Transverse colon (tissue), 4 donors: ENCODE results near the gene LONP2. TPM values are rescaled to one million over a fixed set of nuclear protein-coding genes. Genes with fewer than 3 reads are reported as not detected.

Experiments used
- DNase-seq: peaks from one replicate; pipeline ENCODE4 v3.0.0-alpha.2; 2019
- H3K27ac ChIP-seq, 4 donors: fragments of 200-600 bp; sonication (generic); 2 replicates each; pipeline ENCODE4 v1.5.1; 2016 to 2018; ENCODE audit warnings: inconsistent platforms in 4 of 4
- H3K27me3 ChIP-seq: fragments of 200-600 bp; sonication (generic); 2 replicates; pipeline ENCODE4 v1.5.1; 2017; ENCODE audit warnings: inconsistent platforms
- H3K36me3 ChIP-seq, 4 donors: fragments of 200-600 bp; sonication (generic); 2 replicates each; pipeline ENCODE4 v1.5.1; 2017 to 2019; ENCODE audit warnings: inconsistent platforms in 4 of 4
- H3K4me1 ChIP-seq, 4 donors: fragments of 200-600 bp; sonication (generic); 2 replicates each; pipeline ENCODE4 v1.5.1; 2017 to 2020; ENCODE audit warnings: inconsistent platforms in 4 of 4
- H3K4me3 ChIP-seq, 4 donors: fragments of 200-600 bp; sonication (generic); 1 replicate in 1 of 4; 2 replicates in 3 of 4; pipeline versions ENCODE4 v1.5.1 to v1.6.1; 2017 to 2019; ENCODE audit warnings: inconsistent platforms in 4 of 4
- H3K9me3 ChIP-seq, 2 donors: fragments of 200-600 bp; sonication (generic); 2 replicates each; pipeline ENCODE4 v1.5.1; 2017 to 2019; ENCODE audit warnings: inconsistent platforms in 2 of 2
- EP300 ChIP-seq: sonication (generic); formaldehyde crosslinking; IDR thresholded peaks from one replicate; pipeline ENCODE4 v1.6.1; 2017; ENCODE audit warnings: antibody characterized with exemption, low read depth
- POLR2A ChIP-seq: fragments of 450-650 bp; IDR thresholded peaks from one replicate; pipeline ENCODE4 v1.6.1; 2016; ENCODE audit warnings: antibody characterized with exemption, mild to moderate bottlenecking, moderate library complexity
- POLR2AphosphoS5 ChIP-seq, 3 donors: sonication (generic); formaldehyde crosslinking; IDR thresholded peaks; one replicate each; pipeline ENCODE4 v1.6.1; 2016; ENCODE audit warnings: antibody characterized with exemption in 3 of 3
- WGBS, 2 donors: methylation state at CpG; one replicate each; pipeline ENCODE4 v1.1.5; 2018; ENCODE audit warnings: low coverage in 1 of 2; 5-methylcytosine and 5-hydroxymethylcytosine counted together
- in situ Hi-C, 4 donors: fragments of 200-750 bp; cut with MboI; loops; one replicate each; pipeline versions ENCODE4 v1.15.0 to v1.15.1; 2017; ENCODE audit warnings: low sequenced_read_pairs in 3 of 4, low pct_ligation_motif_present in 1 of 4, low pct_unique_long_range_greater_than_20kb in 1 of 4
- intact Hi-C: fragments of 100-400 bp; cut with DNase I; formaldehyde crosslinking; loops from one replicate; pipeline ENCODE4 v1.15.1; 2023; ENCODE audit warnings: low total_unique reads
- total RNA-seq, 4 donors: library from RNA; depleted of rRNA; stranded (reverse); fragments of >200 nt; gene quantifications; one replicate each; pipeline ENCODE4 v1.1.0, GENCODE V29; 2016
- TF ChIP-seq, protein P1 (sequence below), 5 experiments: fragments of 200-600 bp in 3 of 5; fragments of 450-650 bp in 2 of 5; sonication (generic) in 3 of 5; IDR thresholded peaks; 1 replicate in 2 of 5; 2 replicates in 3 of 5; pipeline ENCODE4 v1.5.1; 2016 to 2017; ENCODE audit warnings: antibody characterized with exemption in 5 of 5, inconsistent platforms in 3 of 5, mild to moderate bottlenecking in 2 of 5, moderate library complexity in 1 of 5

The LONP2 gene
- total RNA-seq, 4 donors from 2014 or later, result 51.3 to 104 (median 65.3) TPM

DNA sequence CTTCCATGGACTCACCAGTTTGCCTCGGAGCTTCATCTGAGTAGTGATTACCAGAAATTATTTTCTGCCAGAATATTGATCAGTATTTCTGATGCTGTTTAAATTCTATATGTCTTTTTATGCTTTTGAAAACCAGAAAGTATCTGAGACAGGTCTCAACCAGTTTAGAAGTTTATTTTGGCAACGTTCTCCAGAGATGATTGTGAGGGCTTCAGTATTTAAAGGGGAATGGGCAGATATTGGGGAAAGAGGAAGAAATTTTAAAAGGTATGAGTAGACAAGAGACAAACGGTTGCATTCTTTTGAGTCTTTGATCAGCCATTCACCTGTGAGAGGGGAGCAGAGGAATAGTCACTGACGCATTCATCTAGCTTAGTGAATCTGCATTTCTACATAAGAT lies 47.7 kb downstream of the LONP2 start:
- peaks cover 0 to 12% (median 5%) of the 10 kb centered on the region in 4 donors for H3K4me1 ChIP-seq
- intact Hi-C loops (no loop called here), in situ Hi-C loops (no loop called here)
- TF ChIP-seq POLR2A, result no peak
- no peak for TF ChIP-seq EP300
- TF ChIP-seq POLR2AphosphoS5 (IDR thresholded peaks at IDR 0.05), result no peak
- TF ChIP-seq, protein P1, sequence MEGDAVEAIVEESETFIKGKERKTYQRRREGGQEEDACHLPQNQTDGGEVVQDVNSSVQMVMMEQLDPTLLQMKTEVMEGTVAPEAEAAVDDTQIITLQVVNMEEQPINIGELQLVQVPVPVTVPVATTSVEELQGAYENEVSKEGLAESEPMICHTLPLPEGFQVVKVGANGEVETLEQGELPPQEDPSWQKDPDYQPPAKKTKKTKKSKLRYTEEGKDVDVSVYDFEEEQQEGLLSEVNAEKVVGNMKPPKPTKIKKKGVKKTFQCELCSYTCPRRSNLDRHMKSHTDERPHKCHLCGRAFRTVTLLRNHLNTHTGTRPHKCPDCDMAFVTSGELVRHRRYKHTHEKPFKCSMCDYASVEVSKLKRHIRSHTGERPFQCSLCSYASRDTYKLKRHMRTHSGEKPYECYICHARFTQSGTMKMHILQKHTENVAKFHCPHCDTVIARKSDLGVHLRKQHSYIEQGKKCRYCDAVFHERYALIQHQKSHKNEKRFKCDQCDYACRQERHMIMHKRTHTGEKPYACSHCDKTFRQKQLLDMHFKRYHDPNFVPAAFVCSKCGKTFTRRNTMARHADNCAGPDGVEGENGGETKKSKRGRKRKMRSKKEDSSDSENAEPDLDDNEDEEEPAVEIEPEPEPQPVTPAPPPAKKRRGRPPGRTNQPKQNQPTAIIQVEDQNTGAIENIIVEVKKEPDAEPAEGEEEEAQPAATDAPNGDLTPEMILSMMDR (IDR thresholded peaks at IDR 0.05), result no peak
- DNase-seq, result no peak
- WGBS, 2 donors, result 86 to 88% methylated on average over 4 of the region's 4 CpGs
- peaks cover 0 to 25% (median 9%) of the 10 kb centered on the region in 4 donors for H3K36me3 ChIP-seq
- no peak overlapping the region for H3K27ac ChIP-seq
- H3K9me3 ChIP-seq, result peaks cover 0 to 8% of the 10 kb centered on the region in 2 donors
- no peak overlapping the region for H3K4me3 ChIP-seq
- no peaks in the 10 kb centered on the region for H3K27me3 ChIP-seq

DNA sequence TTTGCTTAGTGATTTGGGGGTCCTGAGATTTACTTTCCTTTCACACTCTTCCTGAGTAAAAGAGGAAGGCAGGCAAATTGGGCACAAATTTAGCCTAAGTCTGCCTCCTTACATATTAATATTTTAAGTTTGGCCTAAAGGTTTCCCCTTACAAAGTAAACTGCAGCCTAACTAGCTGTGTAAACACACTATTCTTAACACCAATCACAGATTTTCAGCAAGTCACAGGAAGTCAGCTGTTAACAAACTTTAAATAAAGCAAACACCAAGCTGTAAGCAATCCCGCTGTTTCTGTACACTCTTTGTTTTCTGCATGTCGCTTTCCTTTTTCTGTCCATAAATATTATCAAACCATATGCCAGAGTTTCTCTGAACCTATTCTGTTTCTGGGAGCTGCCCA lies 48.4 kb downstream of the LONP2 start:
- no peak for DNase-seq
- 80 to 86% methylated on average over 2 of the region's 2 CpGs for WGBS, 2 donors
- peaks cover 0 to 19% (median 9%) of the 10 kb centered on the region in 4 donors for H3K36me3 ChIP-seq

DNA sequence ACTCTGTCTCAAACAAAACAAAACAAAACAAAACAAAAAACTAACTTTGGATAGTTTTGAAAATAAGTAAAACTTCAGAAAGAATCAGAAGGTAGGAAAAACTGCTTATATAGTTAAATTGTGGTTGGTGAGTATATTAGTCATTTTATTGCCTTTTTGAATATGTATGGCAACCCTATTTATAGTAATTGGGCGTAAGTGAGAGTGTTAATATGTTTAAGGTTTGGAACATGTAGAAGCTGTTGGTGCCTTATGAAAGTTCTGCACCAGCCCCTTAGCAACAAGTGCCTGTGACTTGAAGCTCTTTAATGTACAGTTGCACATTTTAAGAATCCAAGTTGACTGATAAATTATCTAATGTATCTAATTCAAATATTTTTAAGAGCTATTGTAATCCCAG lies 50.6 kb downstream of the LONP2 start:
- 60 to 77% methylated on average over 1 of the region's 1 CpG for WGBS, 2 donors
- Histone ChIP-seq H3K27ac (no peak overlapping the region), H3K27me3 (no peaks in the 10 kb centered on the region), H3K36me3 (peaks cover 0 to 25% (median 11%) of the 10 kb centered on the region in 4 donors), H3K9me3 (no peaks in the 10 kb centered on the region), H3K4me1 (peaks cover 0 to 12% (median 5%) of the 10 kb centered on the region in 4 donors), H3K4me3 (no peak overlapping the region)
- in situ Hi-C loops, result no loop called here
- intact Hi-C loops, result no loop called here
- TF ChIP-seq POLR2A (no peak), POLR2AphosphoS5 (IDR thresholded peaks at IDR 0.05) (no peak), EP300 (no peak)
- TF ChIP-seq, protein P1 (IDR thresholded peaks at IDR 0.05), result no peak
- no peak for DNase-seq

More for the DNA sequence above, 48.4 kb downstream of the LONP2 start:
- H3K27me3 ChIP-seq, result no peaks in the 10 kb centered on the region
- intact Hi-C loops (no loop called here), in situ Hi-C loops (no loop called here)
- peaks cover 0 to 2% of the 10 kb centered on the region in 2 donors for H3K9me3 ChIP-seq
- H3K4me3 ChIP-seq, result no peak overlapping the region
- TF ChIP-seq POLR2AphosphoS5 (IDR thresholded peaks at IDR 0.05), result no peak
- TF ChIP-seq, protein P1 (IDR thresholded peaks at IDR 0.05), result no peak
- TF ChIP-seq EP300, result no peak
- TF ChIP-seq POLR2A, result no peak
- H3K4me1 ChIP-seq, result peaks cover 0 to 12% (median 5%) of the 10 kb centered on the region in 4 donors
- no peak overlapping the region for H3K27ac ChIP-seq

DNA sequence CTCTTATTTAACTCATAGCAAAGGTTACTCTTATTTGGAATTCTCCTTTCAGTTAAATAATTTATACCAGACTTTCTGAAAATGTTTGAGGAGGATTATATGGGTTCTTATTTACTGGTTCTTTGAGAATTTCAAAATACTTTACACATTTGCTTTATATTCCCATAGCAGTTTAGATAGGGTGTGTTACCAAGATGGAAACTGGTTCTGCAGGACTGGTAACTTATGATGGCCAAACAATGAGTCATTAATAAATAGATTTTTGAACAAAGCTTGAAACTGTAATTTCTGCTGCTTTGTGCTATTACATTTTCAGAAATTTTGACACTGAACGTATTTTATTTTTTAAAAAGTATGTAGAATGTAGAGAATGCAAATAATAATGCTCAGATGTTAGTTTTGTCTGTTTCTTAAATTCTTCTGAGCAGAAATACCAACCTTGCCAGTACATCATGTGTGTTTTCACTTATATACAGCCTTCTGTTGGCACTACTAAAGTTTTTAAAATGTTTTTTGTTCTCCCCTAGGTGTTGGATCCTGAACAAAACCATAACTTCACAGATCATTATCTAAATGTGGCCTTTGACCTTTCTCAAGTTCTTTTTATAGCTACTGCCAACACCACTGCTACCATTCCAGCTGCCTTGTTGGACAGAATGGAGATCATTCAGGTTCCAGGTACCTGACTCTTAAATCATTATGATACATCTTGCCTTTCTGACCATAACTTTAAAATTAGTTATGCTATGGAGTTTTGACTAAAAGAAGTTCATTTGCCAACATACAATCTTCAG lies 51.6 kb downstream of the LONP2 start:
- DNase-seq, result no peak
- Histone ChIP-seq H3K27ac (no peak overlapping the region), H3K9me3 (no peaks in the 10 kb centered on the region), H3K27me3 (no peaks in the 10 kb centered on the region), H3K4me1 (peaks cover 0 to 12% (median 5%) of the 10 kb centered on the region in 4 donors), H3K4me3 (no peak overlapping the region), H3K36me3 (peaks cover 0 to 25% (median 11%) of the 10 kb centered on the region in 4 donors)
- intact Hi-C loops, result no loop called here
- 96 to 100% methylated on average over 1 of the region's 1 CpG for WGBS, 2 donors
- TF ChIP-seq POLR2A (no peak), EP300 (no peak), POLR2AphosphoS5 (IDR thresholded peaks at IDR 0.05) (no peak)
- TF ChIP-seq, protein P1 (IDR thresholded peaks at IDR 0.05), result no peak
- in situ Hi-C loops, result no loop called here
